Measurements from ENCODE around the gene RNF145. TPM values are rescaled to one million over a fixed set of nuclear protein-coding genes. Genes with fewer than 3 reads are reported as not detected.

Gene RNF145, protein sequence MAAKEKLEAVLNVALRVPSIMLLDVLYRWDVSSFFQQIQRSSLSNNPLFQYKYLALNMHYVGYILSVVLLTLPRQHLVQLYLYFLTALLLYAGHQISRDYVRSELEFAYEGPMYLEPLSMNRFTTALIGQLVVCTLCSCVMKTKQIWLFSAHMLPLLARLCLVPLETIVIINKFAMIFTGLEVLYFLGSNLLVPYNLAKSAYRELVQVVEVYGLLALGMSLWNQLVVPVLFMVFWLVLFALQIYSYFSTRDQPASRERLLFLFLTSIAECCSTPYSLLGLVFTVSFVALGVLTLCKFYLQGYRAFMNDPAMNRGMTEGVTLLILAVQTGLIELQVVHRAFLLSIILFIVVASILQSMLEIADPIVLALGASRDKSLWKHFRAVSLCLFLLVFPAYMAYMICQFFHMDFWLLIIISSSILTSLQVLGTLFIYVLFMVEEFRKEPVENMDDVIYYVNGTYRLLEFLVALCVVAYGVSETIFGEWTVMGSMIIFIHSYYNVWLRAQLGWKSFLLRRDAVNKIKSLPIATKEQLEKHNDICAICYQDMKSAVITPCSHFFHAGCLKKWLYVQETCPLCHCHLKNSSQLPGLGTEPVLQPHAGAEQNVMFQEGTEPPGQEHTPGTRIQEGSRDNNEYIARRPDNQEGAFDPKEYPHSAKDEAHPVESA
- 10 to 100 TPM; 49.7 to 82.3 (median 72.3) TPM for total RNA-seq

DNA sequence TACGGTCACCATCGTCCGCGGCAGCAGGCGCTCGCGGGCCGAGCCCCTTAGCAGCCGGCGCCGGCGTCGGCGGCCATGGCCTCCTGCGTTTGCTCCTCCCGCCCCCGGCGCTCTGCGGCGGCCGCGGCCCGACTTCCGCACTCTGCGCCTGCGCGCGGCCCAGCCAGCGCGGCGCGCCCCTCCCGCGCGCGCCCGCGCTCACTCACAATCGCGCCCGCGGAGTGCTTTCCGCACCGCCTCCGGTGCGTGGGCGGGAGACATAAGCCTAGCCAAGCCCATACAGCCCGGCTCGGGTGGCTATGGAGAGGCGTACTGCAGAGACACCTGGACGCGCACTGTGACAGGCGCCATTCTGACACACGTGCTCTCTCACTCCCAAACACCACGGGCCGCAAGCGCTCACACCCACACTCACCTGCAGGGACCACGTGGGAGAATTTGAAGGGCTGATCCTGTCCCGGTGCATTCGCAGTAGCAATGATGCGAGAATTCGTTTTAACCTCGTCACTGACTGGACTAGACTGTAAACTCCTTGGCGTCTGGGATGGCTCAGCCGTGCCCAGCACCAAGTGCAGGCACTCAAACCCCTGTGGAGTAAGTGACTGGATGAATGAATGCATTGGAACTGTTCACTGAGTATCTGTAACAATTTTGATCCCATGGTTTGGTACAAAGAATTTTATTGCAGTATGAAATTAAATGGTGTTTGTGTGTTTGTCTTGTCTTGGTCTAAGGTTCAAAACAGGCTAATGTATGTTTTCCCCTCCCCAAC is at the start of gene RNF145:
RNF145 (minus strand) TSS at position 116 of the 772 bp plus-strand sequence. CDS start 5,936 bp downstream, outside the sequence.
- peak; percentile 74 for DNase-seq
- H3K9me3 ChIP-seq = no peaks in the 10 kb centered on the region
- peak within 1 kb of the TSS; percentile 94 to 99 (median 96) for H3K4me3 ChIP-seq
- intact Hi-C loops (cut with DNase I) = loop anchor here (5.0 kb wide), 1 partner anchor 53 kb away; the partner anchor contains the start of gene UBLCP1
- no peaks in the 10 kb centered on the region for H3K27me3 ChIP-seq
- H3K36me3 ChIP-seq = no peaks in the 10 kb centered on the region
- TF ChIP-seq, protein P1, sequence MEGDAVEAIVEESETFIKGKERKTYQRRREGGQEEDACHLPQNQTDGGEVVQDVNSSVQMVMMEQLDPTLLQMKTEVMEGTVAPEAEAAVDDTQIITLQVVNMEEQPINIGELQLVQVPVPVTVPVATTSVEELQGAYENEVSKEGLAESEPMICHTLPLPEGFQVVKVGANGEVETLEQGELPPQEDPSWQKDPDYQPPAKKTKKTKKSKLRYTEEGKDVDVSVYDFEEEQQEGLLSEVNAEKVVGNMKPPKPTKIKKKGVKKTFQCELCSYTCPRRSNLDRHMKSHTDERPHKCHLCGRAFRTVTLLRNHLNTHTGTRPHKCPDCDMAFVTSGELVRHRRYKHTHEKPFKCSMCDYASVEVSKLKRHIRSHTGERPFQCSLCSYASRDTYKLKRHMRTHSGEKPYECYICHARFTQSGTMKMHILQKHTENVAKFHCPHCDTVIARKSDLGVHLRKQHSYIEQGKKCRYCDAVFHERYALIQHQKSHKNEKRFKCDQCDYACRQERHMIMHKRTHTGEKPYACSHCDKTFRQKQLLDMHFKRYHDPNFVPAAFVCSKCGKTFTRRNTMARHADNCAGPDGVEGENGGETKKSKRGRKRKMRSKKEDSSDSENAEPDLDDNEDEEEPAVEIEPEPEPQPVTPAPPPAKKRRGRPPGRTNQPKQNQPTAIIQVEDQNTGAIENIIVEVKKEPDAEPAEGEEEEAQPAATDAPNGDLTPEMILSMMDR (IDR thresholded peaks at IDR 0.05) = peak in 1 of 6 experiments; percentile 13
- TF ChIP-seq POLR2A (IDR thresholded peaks at IDR 0.05) = peak in 3 of 4 donors; percentile 52 to 69 (median 64)
- peak within 1 kb of the TSS; percentile 98 to 99 (median 98) for H3K27ac ChIP-seq
- 1 to 10% methylated on average over 4 to 13 of the region's 65 CpGs for whole genome bisulfite sequencing, 2 donors
- H3K4me1 ChIP-seq = peaks cover 25 to 63% (median 30%) of the 10 kb centered on the region in 3 donors

DNA sequence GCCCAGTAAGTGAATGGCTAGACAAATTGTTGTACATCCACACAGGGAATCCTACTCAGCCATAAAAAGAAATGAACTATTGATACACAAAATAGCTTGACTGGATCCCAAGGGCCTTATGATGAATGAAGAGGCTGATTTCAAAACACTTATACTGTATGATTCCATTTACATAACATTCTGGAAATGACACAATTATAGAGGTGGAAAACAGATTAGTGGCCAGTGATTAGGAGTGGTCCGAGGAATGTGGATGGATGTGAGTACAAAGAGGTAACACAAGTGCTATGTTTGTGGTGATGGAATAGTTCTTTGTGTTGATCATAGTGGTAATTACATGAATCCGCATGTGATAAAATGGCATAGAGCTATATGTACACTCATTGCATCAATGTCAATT is 49.0 kb upstream of the RNF145 start:
- peaks cover 4 to 8% (median 5%) of the 10 kb centered on the region in 3 donors for H3K4me1 ChIP-seq
- no peak overlapping the region for H3K4me3 ChIP-seq
- WGBS, 2 donors = 89 to 96% methylated on average over 2 of the region's 2 CpGs
- no peak for DNase-seq
- H3K9me3 ChIP-seq = no peaks in the 10 kb centered on the region
- TF ChIP-seq, protein P1 (IDR thresholded peaks at IDR 0.05) = no peak
- no peak for TF ChIP-seq POLR2A (IDR thresholded peaks at IDR 0.05)
- H3K36me3 ChIP-seq = no peaks in the 10 kb centered on the region
- no peak overlapping the region for H3K27ac ChIP-seq
- intact Hi-C loops (cut with DNase I) = no loop called here
- H3K27me3 ChIP-seq = peaks cover 0 to 41% (median 0%) of the 10 kb centered on the region in 4 donors

DNA sequence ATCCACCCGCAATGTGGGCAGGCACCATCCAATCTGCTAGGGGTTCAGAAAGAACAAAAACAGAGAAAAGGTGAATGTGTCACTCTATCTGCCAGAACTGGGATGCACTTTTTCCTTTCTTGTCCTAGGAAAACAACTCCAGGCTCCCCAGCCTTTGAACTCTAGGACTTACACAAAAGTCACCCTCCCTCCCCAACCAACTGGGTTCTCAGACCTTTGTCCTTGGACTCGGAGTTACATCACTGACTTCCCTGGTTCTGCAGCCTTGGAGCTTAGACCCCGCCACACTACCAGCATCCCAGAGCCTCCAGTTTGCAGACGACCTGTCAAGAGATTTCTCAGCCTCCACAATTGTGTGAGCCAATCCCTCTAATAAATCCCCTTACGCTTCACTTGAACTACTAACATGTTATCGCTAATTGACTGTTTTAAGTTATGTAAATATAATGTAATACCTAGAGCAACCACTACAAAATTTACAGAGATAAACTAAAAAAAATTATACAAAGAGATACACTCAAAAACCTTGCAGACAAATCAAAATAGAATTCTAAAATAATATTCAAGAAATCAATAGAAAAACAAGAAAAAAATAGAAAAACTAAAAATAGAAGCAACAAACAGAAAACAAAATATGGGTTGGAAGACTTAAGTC is 48.4 kb upstream of the RNF145 start:
- intact Hi-C loops (cut with DNase I) = no loop called here
- TF ChIP-seq, protein P1 (IDR thresholded peaks at IDR 0.05) = peak in 3 of 6 experiments; percentile 7 to 16 (median 15)
- no peak for TF ChIP-seq POLR2A (IDR thresholded peaks at IDR 0.05)
- H3K4me1 ChIP-seq = peaks cover 4 to 8% (median 5%) of the 10 kb centered on the region in 3 donors
- no peak overlapping the region for H3K4me3 ChIP-seq
- no peaks in the 10 kb centered on the region for H3K36me3 ChIP-seq
- no peaks in the 10 kb centered on the region for H3K9me3 ChIP-seq
- H3K27ac ChIP-seq = no peak overlapping the region
- peaks cover 0 to 41% (median 0%) of the 10 kb centered on the region in 4 donors for H3K27me3 ChIP-seq
- no peak for DNase-seq
- WGBS, 2 donors = 77 to 82% methylated on average over 6 of the region's 6 CpGs

DNA sequence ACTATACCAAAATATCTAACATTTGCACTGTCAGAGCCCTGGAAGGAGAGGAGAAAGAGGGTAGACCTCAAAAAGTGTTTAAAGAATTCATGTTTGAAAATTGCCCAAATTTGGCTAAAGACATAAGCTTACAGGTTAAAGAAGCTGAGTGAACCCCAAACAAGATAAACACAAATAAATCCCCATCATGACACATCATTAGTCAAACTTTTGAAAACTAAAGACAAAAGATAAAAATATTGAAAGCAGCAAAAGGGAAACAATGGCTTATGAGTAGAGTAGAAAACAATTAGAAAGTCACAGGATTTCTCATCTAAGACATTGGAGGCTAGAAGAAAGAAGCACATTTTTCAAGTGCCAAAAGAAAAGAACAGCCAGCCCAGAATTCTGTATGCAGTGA is 47.7 kb upstream of the RNF145 start:
- TF ChIP-seq, protein P1 (IDR thresholded peaks at IDR 0.05) = no peak
- TF ChIP-seq POLR2A (IDR thresholded peaks at IDR 0.05) = no peak
- intact Hi-C loops (cut with DNase I) = no loop called here
- Histone ChIP-seq H3K27ac (no peak overlapping the region), H3K9me3 (no peaks in the 10 kb centered on the region), H3K4me1 (peaks cover 0 to under 1% (median 0%) of the 10 kb centered on the region in 3 donors), H3K36me3 (no peaks in the 10 kb centered on the region), H3K4me3 (no peak overlapping the region), H3K27me3 (peaks cover 0 to 41% (median 0%) of the 10 kb centered on the region in 4 donors)
- DNase-seq = no peak

All from esophagus squamous epithelium (tissue), 5 donors.